ENCODE results near the gene NKAIN2.
"Not testable (repeated sequence)": the region's sequence is repeated elsewhere in the genome, so short reads cannot be mapped to it uniquely, and the experiment has no call there.

NKAIN2 gene

DNA sequence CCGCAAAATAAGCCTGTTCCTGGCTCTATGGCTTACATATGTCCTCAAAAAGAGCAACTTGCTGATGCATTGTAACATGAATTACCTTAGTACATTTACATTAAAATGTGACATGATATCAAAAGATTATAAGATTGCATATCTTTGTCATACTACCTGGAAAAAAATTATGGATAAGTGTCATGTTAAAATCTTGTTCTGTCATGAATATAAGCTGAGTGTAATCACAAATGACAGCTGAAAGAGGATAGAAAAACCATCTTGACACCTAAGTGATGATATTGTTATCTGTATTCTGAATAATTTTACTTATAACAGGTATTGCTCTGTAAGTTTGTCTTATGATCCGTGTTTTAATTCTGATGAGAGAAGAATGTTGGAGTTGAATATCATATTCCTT is 655.6 kb downstream of the NKAIN2 start:
- no peak for TF ChIP-seq CTCF (IDR thresholded peaks at IDR 0.05; ENCODE audit: low read depth, low read length)
- no peak overlapping the region for H3K4me3 ChIP-seq (ENCODE audit: low read depth, low read length)

GRCh38 chr6:124462750-124463149 is 659.1 kb downstream of the NKAIN2 start:
- no peak for TF ChIP-seq CTCF (IDR thresholded peaks at IDR 0.05; ENCODE audit: low read depth, low read length)
- H3K4me3 ChIP-seq (ENCODE audit: low read depth, low read length) = no peak overlapping the region

DNA sequence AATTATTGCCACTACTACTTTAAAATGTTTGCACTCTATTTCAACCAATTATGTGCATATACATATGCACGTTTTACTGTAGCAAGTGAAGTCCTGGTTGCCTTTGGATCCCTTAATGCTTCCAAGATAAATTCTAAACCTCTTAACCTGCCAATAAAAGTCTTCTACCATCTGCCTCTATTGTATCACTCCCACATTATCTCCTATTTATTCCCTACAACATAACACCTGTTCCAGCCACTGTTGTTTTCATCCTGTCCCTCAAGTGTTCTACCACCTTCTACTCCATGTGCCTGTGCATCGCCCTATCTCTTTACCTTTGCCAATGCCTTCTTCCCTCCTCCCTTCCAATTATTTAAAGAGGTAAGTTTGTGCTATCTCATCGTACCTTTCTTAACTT is 659.6 kb downstream of the NKAIN2 start:
- H3K4me3 ChIP-seq (ENCODE audit: low read depth, low read length) = no peak overlapping the region
- no peak for TF ChIP-seq CTCF (IDR thresholded peaks at IDR 0.05; ENCODE audit: low read depth, low read length)

GRCh38 chr6:124464600-124464999 is 660.9 kb downstream of the NKAIN2 start:
- not testable (repeated sequence) for H3K4me3 ChIP-seq (ENCODE audit: low read depth, low read length)

GRCh38 chr6:124466949-124467348 is 663.3 kb downstream of the NKAIN2 start:
- no peak for TF ChIP-seq CTCF (IDR thresholded peaks at IDR 0.05; ENCODE audit: low read depth, low read length)
- no peak overlapping the region for H3K4me3 ChIP-seq (ENCODE audit: low read depth, low read length)

DNA sequence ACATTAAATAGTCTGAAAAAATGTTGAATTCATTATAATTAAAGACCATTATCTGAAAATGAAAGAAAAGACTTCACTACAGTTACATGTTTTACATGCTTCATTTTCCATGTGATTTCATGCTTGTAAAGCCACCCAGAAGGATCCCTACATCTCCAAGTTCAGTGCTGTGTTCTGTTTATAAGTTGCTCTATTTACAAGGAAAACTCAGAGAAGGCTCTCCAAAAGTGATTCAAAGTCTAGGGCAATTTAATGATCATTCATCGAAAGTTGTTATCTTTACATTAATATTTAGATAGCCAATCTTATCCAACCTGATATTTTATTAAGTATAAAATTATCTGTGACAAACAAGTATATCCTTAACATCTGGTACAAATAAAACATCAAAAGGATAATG is 663.7 kb downstream of the NKAIN2 start:
- no peak overlapping the region for H3K4me3 ChIP-seq (ENCODE audit: low read depth, low read length)
- TF ChIP-seq CTCF (IDR thresholded peaks at IDR 0.05; ENCODE audit: low read depth, low read length) = no peak

DNA sequence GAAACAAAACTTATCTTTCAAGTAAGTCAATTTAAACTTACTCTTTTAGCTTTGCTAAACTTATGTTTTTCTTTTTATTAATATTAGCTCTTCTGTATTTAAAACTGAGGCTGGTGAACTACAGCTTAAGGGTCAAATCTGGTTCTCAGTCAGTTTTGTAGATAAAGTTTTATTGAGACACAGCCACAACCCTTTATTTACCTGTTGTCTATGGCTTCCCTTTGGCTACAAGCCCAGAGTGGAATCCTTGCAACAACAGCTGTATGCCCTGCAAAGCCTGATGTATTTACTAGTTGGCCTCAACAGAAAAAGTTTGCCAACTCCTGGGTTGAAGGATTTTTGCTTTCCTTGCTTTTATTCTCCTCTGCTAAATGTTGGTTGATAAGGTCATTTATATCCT is 667.1 kb downstream of the NKAIN2 start:
- H3K4me3 ChIP-seq (ENCODE audit: low read depth, low read length) = no peak overlapping the region
- TF ChIP-seq CTCF (IDR thresholded peaks at IDR 0.05; ENCODE audit: low read depth, low read length) = no peak

DNA sequence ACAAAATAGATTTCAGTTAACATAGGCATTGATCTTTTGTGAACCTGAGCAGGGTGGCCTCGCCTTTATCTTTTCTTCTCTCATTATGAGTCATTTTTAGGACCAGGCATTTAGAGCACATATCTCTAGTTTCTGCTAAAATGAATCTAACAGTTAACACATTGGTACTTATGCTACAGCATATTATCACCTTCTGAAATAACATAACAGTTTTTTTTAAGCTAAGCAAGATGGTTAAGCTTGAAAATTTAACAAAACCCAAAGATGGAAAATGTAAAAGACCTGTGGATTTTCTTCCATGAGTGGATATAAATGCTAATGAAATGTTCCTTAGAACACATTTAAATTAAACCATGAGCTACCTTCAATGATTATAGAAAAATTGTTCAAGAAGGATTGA is 671.5 kb downstream of the NKAIN2 start:
- H3K4me3 ChIP-seq (ENCODE audit: low read depth, low read length) = no peak overlapping the region
- no peak for TF ChIP-seq CTCF (IDR thresholded peaks at IDR 0.05; ENCODE audit: low read depth, low read length)
